ENCODE results near the gene HNRNPA1.

- TF ChIP-seq CTCF (IDR thresholded peaks at IDR 0.05; ENCODE audit: borderline replicate concordance, extremely low read depth, low read length, poor library complexity, severe bottlenecking) (no peak), EZH2 (IDR thresholded peaks at IDR 0.05; ENCODE audit: borderline replicate concordance, low read depth, low read length, severe bottlenecking) (peak; percentile 26)
These were observed 20.4 kb downstream of the HNRNPA1 start, which contains the start of gene NFE2 for GRCh38 chr12:54300732-54301427.
